Amygdala (tissue), 56 donors: ENCODE results near the gene MARF1.
A peak's percentile ranks its signal among the peaks of the same experiment; 100 is the strongest.
"Not testable (repeated sequence)": the region's sequence is repeated elsewhere in the genome, so short reads cannot be mapped to it uniquely, and the experiment has no call there.

Source experiments
- DNase-seq, 56 donors: peaks; one replicate each; lab custom pipeline; 2025; lab: John Stamatoyannopoulos, UW

MARF1 gene

GRCh38 chr16:15643048-15643945 is at the start of gene MARF1:
MARF1 (minus strand) TSS chr16:15643154; CDS start chr16:15639233, 3,921 bp downstream.
- DNase-seq = peak; percentile 66 to 98 (median 91)

- DNase-seq = not testable (repeated sequence)
Observed at GRCh38 chr16:15692508-15692907, 49.6 kb upstream of the MARF1 start.

GRCh38 chr16:15691046-15691445 is 48.1 kb upstream of the MARF1 start:
- DNase-seq = no peak

GRCh38 chr16:15690296-15690695 is 47.3 kb upstream of the MARF1 start:
- DNase-seq = no peak

- no peak for DNase-seq
Observed at GRCh38 chr16:15689290-15689689, 46.3 kb upstream of the MARF1 start.

GRCh38 chr16:15686287-15686686 is 43.3 kb upstream of the MARF1 start:
- DNase-seq = no peak

GRCh38 chr16:15682105-15682570 is 39.2 kb upstream of the MARF1 start:
- peak in 22 of 56 donors; percentile 1 to 64 (median 18) for DNase-seq

GRCh38 chr16:15677447-15677846 is 34.5 kb upstream of the MARF1 start:
- DNase-seq = no peak

GRCh38 chr16:15676506-15676905 is 33.6 kb upstream of the MARF1 start:
- DNase-seq = peak in 7 of 56 donors; percentile 4 to 25 (median 11)

GRCh38 chr16:15674571-15674970 is 31.6 kb upstream of the MARF1 start:
- DNase-seq = peak in 5 of 56 donors; percentile 6 to 14 (median 11)

GRCh38 chr16:15672514-15673167 is 29.7 kb upstream of the MARF1 start:
- peak in 55 of 56 donors; percentile 9 to 90 (median 74) for DNase-seq

- DNase-seq = peak in 3 of 56 donors; percentile 26 to 30 (median 30)
Observed at GRCh38 chr16:15672127-15672513, 29.2 kb upstream of the MARF1 start.

GRCh38 chr16:15671530-15672117 is 28.7 kb upstream of the MARF1 start:
- DNase-seq = peak in 1 of 56 donors; percentile 5

- DNase-seq = no peak
Observed at GRCh38 chr16:15667091-15667742, 24.3 kb upstream of the MARF1 start.

- no peak for DNase-seq
Observed at GRCh38 chr16:15665107-15665506, 22.2 kb upstream of the MARF1 start.

- DNase-seq = no peak
Observed at GRCh38 chr16:15660203-15660601, 17.2 kb upstream of the MARF1 start.

GRCh38 chr16:15658556-15658955 is 15.6 kb upstream of the MARF1 start:
- DNase-seq = no peak

- DNase-seq = no peak
Observed at GRCh38 chr16:15658149-15658548, 15.2 kb upstream of the MARF1 start.

GRCh38 chr16:15655561-15655960 is 12.6 kb upstream of the MARF1 start:
- not testable (repeated sequence) for DNase-seq

- no peak for DNase-seq
Observed at GRCh38 chr16:15654591-15654990, 11.6 kb upstream of the MARF1 start.
